Mesothelial cell of epicardium (in vitro differentiated cells): ENCODE results near the gene MTMR6. TPM values are rescaled to one million over a fixed set of nuclear protein-coding genes. Genes with fewer than 3 reads are reported as not detected.

Experiments
- DNase-seq, 2 experiments: peaks; one replicate each; pipeline ENCODE4 v3.0.0; 2021; ENCODE audit warnings: low spot score in 2 of 2; ENCODE audit not compliant: unreplicated experiment in 2 of 2
- H3K27ac Mint-ChIP-seq: 2 replicates; pipeline ENCODE4 v1.8.0; 2021; ENCODE audit warnings: mixed read lengths
- H3K27me3 Mint-ChIP-seq: 2 replicates; pipeline ENCODE4 v1.8.0; 2021; ENCODE audit warnings: low read depth, mixed read lengths
- H3K36me3 Mint-ChIP-seq: 2 replicates; pipeline ENCODE4 v1.8.0; 2021; ENCODE audit warnings: mixed read lengths
- H3K4me1 Mint-ChIP-seq: 2 replicates; pipeline ENCODE4 v1.8.0; 2021; ENCODE audit warnings: mixed read lengths
- H3K4me3 Mint-ChIP-seq: 2 replicates; pipeline ENCODE4 v1.8.0; 2021; ENCODE audit warnings: mild to moderate bottlenecking, moderate library complexity, mixed read lengths
- H3K9me3 Mint-ChIP-seq: 2 replicates; pipeline ENCODE4 v1.8.0; 2021; ENCODE audit warnings: mixed read lengths
- CTCF ChIP-seq: fragments of 200-600 bp; sonication (generic); IDR thresholded peaks from one replicate; pipeline ENCODE4 v1.5.0; 2021; ENCODE audit warnings: antibody characterized with exemption; ENCODE audit not compliant: unreplicated experiment
- total RNA-seq: library from RNA; stranded (reverse); gene quantifications from 3 replicates; pipeline ENCODE4 v1.2.1, GENCODE V29; 2021

The MTMR6 gene
- total RNA-seq, 1 donor from 2014 or later, result 11.0 TPM

- H3K4me3 Mint-ChIP-seq, result no peak overlapping the region
- H3K27me3 Mint-ChIP-seq, result no peaks in the 10 kb centered on the region
- no peak for TF ChIP-seq CTCF
- peaks cover 32% of the 10 kb centered on the region for H3K36me3 Mint-ChIP-seq
- H3K27ac Mint-ChIP-seq, result no peak overlapping the region
- no peak for DNase-seq
- H3K4me1 Mint-ChIP-seq, result peaks cover 16% of the 10 kb centered on the region
- peaks cover 5% of the 10 kb centered on the region for H3K9me3 Mint-ChIP-seq
Measured at GRCh38 chr13:25268561-25268960, 18.7 kb downstream of the MTMR6 start.

GRCh38 chr13:25267715-25268114, 19.6 kb downstream of the MTMR6 start:
- Mint-ChIP-seq H3K27ac (no peak overlapping the region), H3K27me3 (no peaks in the 10 kb centered on the region), H3K9me3 (peaks cover 5% of the 10 kb centered on the region), H3K4me3 (no peak overlapping the region), H3K4me1 (peaks cover 16% of the 10 kb centered on the region), H3K36me3 (peaks cover 30% of the 10 kb centered on the region)
- TF ChIP-seq CTCF, result no peak
- no peak for DNase-seq

GRCh38 chr13:25266706-25267105, 20.6 kb downstream of the MTMR6 start:
- no peak overlapping the region for H3K27ac Mint-ChIP-seq
- DNase-seq, result no peak
- peaks cover 16% of the 10 kb centered on the region for H3K4me1 Mint-ChIP-seq
- H3K36me3 Mint-ChIP-seq, result peaks cover 23% of the 10 kb centered on the region
- TF ChIP-seq CTCF, result no peak
- H3K27me3 Mint-ChIP-seq, result no peaks in the 10 kb centered on the region
- no peak overlapping the region for H3K4me3 Mint-ChIP-seq
- H3K9me3 Mint-ChIP-seq, result peaks cover 2% of the 10 kb centered on the region

GRCh38 chr13:25262261-25262660, 25.0 kb downstream of the MTMR6 start:
- Mint-ChIP-seq H3K9me3 (no peaks in the 10 kb centered on the region), H3K27me3 (no peaks in the 10 kb centered on the region), H3K4me3 (no peak overlapping the region), H3K27ac (no peak overlapping the region), H3K4me1 (no peaks in the 10 kb centered on the region), H3K36me3 (peaks cover 29% of the 10 kb centered on the region)
- no peak for TF ChIP-seq CTCF
- no peak for DNase-seq

- H3K36me3 Mint-ChIP-seq, result peaks cover 30% of the 10 kb centered on the region
- no peaks in the 10 kb centered on the region for H3K9me3 Mint-ChIP-seq
- H3K27ac Mint-ChIP-seq, result no peak overlapping the region
- no peak for DNase-seq
- H3K4me1 Mint-ChIP-seq, result peaks cover 2% of the 10 kb centered on the region
- H3K4me3 Mint-ChIP-seq, result no peak overlapping the region
- TF ChIP-seq CTCF, result no peak
- H3K27me3 Mint-ChIP-seq, result no peaks in the 10 kb centered on the region
Measured at GRCh38 chr13:25253702-25254101, 33.6 kb downstream of the MTMR6 start.

GRCh38 chr13:25252752-25253151, 34.5 kb downstream of the MTMR6 start:
- H3K27me3 Mint-ChIP-seq, result no peaks in the 10 kb centered on the region
- no peak overlapping the region for H3K4me3 Mint-ChIP-seq
- H3K9me3 Mint-ChIP-seq, result no peaks in the 10 kb centered on the region
- H3K4me1 Mint-ChIP-seq, result peaks cover 2% of the 10 kb centered on the region
- DNase-seq, result no peak
- no peak for TF ChIP-seq CTCF
- H3K27ac Mint-ChIP-seq, result no peak overlapping the region
- peaks cover 30% of the 10 kb centered on the region for H3K36me3 Mint-ChIP-seq
